Measurements from ENCODE around the gene PNMA8A.

DNA sequence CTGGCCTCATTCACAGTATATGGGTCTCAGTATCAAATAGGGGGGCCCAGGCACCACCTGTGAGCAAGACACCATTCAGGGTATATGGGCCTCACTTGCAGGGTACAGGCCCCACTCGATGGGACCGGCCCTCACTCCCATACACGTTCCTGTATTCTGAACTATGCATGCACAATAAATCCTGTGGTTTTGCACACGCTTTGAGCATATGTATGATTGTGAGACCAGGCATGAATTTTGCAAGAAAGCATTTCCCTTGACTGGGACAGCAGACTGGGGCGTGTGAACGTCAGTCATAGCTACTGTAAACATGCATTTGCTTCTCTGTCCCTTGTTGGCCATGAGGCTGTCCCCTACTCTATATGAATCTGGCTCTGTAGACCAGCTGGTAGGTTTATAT, 24.9 kb upstream of the PNMA8A start:
- TF ChIP-seq CTCF (IDR thresholded peaks at IDR 0.05) (no peak), POLR2A (IDR thresholded peaks at IDR 0.05) (no peak)

All from lower leg skin (tissue), 3 donors.